Kidney epithelial cell (primary cell): ENCODE results near the gene OLFML2B. TPM values are rescaled to one million over a fixed set of nuclear protein-coding genes. Genes with fewer than 3 reads are reported as not detected.

ENCODE experiments used
- DNase-seq: peaks from one replicate; pipeline ENCODE4 v3.0.0-alpha.2; 2010; ENCODE audit warnings: low read depth
- H3K27me3 ChIP-seq: 2 replicates; pipeline ENCODE4 v1.6.0; 2011; ENCODE audit warnings: low read length; ENCODE audit not compliant: control insufficient read depth, insufficient read depth
- H3K36me3 ChIP-seq: 2 replicates; pipeline ENCODE4 v1.5.1; 2011; ENCODE audit warnings: low read length; ENCODE audit not compliant: control insufficient read depth, insufficient read depth
- H3K4me3 ChIP-seq: 2 replicates; pipeline ENCODE4 v1.5.1; 2011; ENCODE audit warnings: low read depth, mild to moderate bottlenecking, control low read depth, low read length
- CTCF ChIP-seq: IDR thresholded peaks from 2 replicates; pipeline ENCODE4 v1.5.1; 2011; ENCODE audit warnings: mild to moderate bottlenecking, moderate library complexity, low read length, control low read depth, inconsistent platforms; ENCODE audit not compliant: insufficient read depth, poor library complexity, severe bottlenecking
- total RNA-seq: library from RNA; depleted of rRNA; stranded (reverse); fragments of >200 nt; gene quantifications from 2 replicates; pipeline ENCODE4 v1.2.3, GENCODE V29; 2015

OLFML2B gene
- total RNA-seq, 1 donor from 2014 or later = 3.1 TPM

GRCh38 chr1:161949548-161949947 is 74.1 kb downstream of the OLFML2B start:
- TF ChIP-seq CTCF = no peak
- H3K27me3 ChIP-seq = no peaks in the 10 kb centered on the region
- no peaks in the 10 kb centered on the region for H3K36me3 ChIP-seq
- H3K4me3 ChIP-seq = no peak overlapping the region
- DNase-seq = no peak

- Histone ChIP-seq H3K27me3 (no peaks in the 10 kb centered on the region), H3K36me3 (no peaks in the 10 kb centered on the region), H3K4me3 (no peak overlapping the region)
- DNase-seq = no peak
- no peak for TF ChIP-seq CTCF
Measured at GRCh38 chr1:161948435-161948834, 75.2 kb downstream of the OLFML2B start.

- no peaks in the 10 kb centered on the region for H3K36me3 ChIP-seq
- no peak for DNase-seq
- H3K4me3 ChIP-seq = no peak overlapping the region
- H3K27me3 ChIP-seq = no peaks in the 10 kb centered on the region
- no peak for TF ChIP-seq CTCF
Measured at GRCh38 chr1:161946071-161946987, 77.3 kb downstream of the OLFML2B start.

- no peaks in the 10 kb centered on the region for H3K36me3 ChIP-seq
- H3K27me3 ChIP-seq = no peaks in the 10 kb centered on the region
- H3K4me3 ChIP-seq = no peak overlapping the region
- TF ChIP-seq CTCF = no peak
- DNase-seq = no peak
Measured at GRCh38 chr1:161945306-161946060, 78.2 kb downstream of the OLFML2B start.

GRCh38 chr1:161944381-161944780 is 79.3 kb downstream of the OLFML2B start:
- DNase-seq = no peak
- Histone ChIP-seq H3K4me3 (no peak overlapping the region), H3K27me3 (no peaks in the 10 kb centered on the region), H3K36me3 (no peaks in the 10 kb centered on the region)
- TF ChIP-seq CTCF = no peak
